Keratinocyte (primary cell): ENCODE measurements around the gene SLC35F2. TPM values are rescaled to one million over a fixed set of nuclear protein-coding genes. Genes with fewer than 3 reads are reported as not detected.

ENCODE experiments used
- DNase-seq: peaks from one replicate; pipeline ENCODE4 v3.0.0-alpha.2; 2011; ENCODE audit warnings: low read depth, missing footprints, low spot score
- FAIRE-seq: peaks from 2 replicates; lab custom pipeline; 2011; peaks lifted over from hg19 to GRCh38; lab: Jason Lieb, UNC
- H2AFZ ChIP-seq: 2 replicates; pipeline ENCODE4 v1.6.0; 2012; ENCODE audit warnings: low read length, control low read depth, inconsistent platforms; ENCODE audit not compliant: control insufficient read depth
- H3K27ac ChIP-seq: 2 replicates; pipeline ENCODE4 v1.5.1; 2011; ENCODE audit warnings: low read length; ENCODE audit not compliant: control insufficient read depth, insufficient read depth
- H3K27me3 ChIP-seq: 3 replicates; pipeline ENCODE4 v1.6.0; 2011; ENCODE audit warnings: low read length; ENCODE audit not compliant: control insufficient read depth, insufficient read depth; ENCODE audit errors: extremely low read depth
- H3K36me3 ChIP-seq, 2 experiments: 2 replicates in 1 of 2; 3 replicates in 1 of 2; pipeline ENCODE4 v1.5.1; 2011; ENCODE audit warnings: low read length in 2 of 2, mild to moderate bottlenecking in 1 of 2; ENCODE audit not compliant: control insufficient read depth in 2 of 2, insufficient read depth in 2 of 2; ENCODE audit errors: extremely low read depth in 1 of 2
- H3K4me1 ChIP-seq: 3 replicates; pipeline ENCODE4 v1.5.1; 2011; ENCODE audit warnings: low read length; ENCODE audit not compliant: control insufficient read depth, insufficient read depth; ENCODE audit errors: extremely low read depth
- H3K4me2 ChIP-seq: 3 replicates; pipeline ENCODE4 v1.6.0; 2011; ENCODE audit warnings: low read depth, low read length; ENCODE audit not compliant: control insufficient read depth, insufficient read depth; ENCODE audit errors: extremely low read depth
- H3K4me3 ChIP-seq, 3 experiments: fragments of 200-600 bp in 1 of 3; sonication (generic) in 1 of 3; 2 replicates in 2 of 3; 3 replicates in 1 of 3; pipeline ENCODE4 v1.5.1; 2011 to 2016; ENCODE audit warnings: low read length in 3 of 3, mild to moderate bottlenecking in 3 of 3, control low read depth in 2 of 3, inconsistent platforms in 1 of 3, low read depth in 1 of 3, mixed read lengths in 1 of 3, mixed run types in 1 of 3, moderate library complexity in 1 of 3; ENCODE audit not compliant: control insufficient read depth in 2 of 3, insufficient read depth in 2 of 3; ENCODE audit errors: extremely low read depth in 1 of 3
- H3K79me2 ChIP-seq: 2 replicates; pipeline ENCODE4 v1.6.0; 2012; ENCODE audit warnings: low read length; ENCODE audit not compliant: control insufficient read depth, insufficient read depth
- H3K9ac ChIP-seq: 3 replicates; pipeline ENCODE4 v1.6.0; 2011; ENCODE audit warnings: low read length; ENCODE audit not compliant: control insufficient read depth, insufficient read depth; ENCODE audit errors: extremely low read depth
- H3K9me1 ChIP-seq: 3 replicates; pipeline ENCODE4 v1.6.0; 2011; ENCODE audit warnings: low read length; ENCODE audit not compliant: control insufficient read depth, insufficient read depth; ENCODE audit errors: extremely low read depth
- H3K9me3 ChIP-seq: 2 replicates; pipeline ENCODE4 v1.5.1; 2012; ENCODE audit warnings: low read depth, low read length; ENCODE audit not compliant: control insufficient read depth
- H4K20me1 ChIP-seq: 3 replicates; pipeline ENCODE4 v1.6.0; 2011; ENCODE audit warnings: low read length; ENCODE audit not compliant: control insufficient read depth, insufficient read depth; ENCODE audit errors: extremely low read depth
- EZH2 ChIP-seq: IDR thresholded peaks from one replicate; pipeline ENCODE4 v1.6.1; 2012; ENCODE audit warnings: inconsistent platforms, mild to moderate bottlenecking, low read length, moderate library complexity
- dilution Hi-C: fragments of 300-500 bp; cut with MboI; formaldehyde crosslinking; loops from one replicate; pipeline ENCODE4 v1.7.0; 2020; ENCODE audit warnings: low sequenced_read_pairs; ENCODE audit not compliant: extremely low pct_ligation_motif_present
- polyA plus RNA-seq, 5 experiments: library from polyadenylated mRNA; depleted of rRNA in 3 of 5; stranded (reverse) in 3 of 5; stranded (forward) in 1 of 5; unstranded in 1 of 5; fragments of >200 nt; gene quantifications; 1 replicate in 1 of 5; 2 replicates in 3 of 5; 3 replicates in 1 of 5; pipeline versions ENCODE4 v1.2.1 to v1.2.3, GENCODE V29; 2011 to 2012; ENCODE audit warnings: missing spikeins in 2 of 5, low read depth in 1 of 5, low replicate concordance in 1 of 5
- TF ChIP-seq, protein P1 (sequence below), 3 experiments: IDR thresholded peaks in 1 of 3; conservative IDR thresholded peaks in 1 of 3; optimal IDR thresholded peaks in 1 of 3; 2 replicates in 2 of 3; 3 replicates in 1 of 3; pipeline versions ENCODE3 to v1.5.1; 2011; ENCODE audit warnings: low read length in 3 of 3, mild to moderate bottlenecking in 3 of 3, moderate library complexity in 2 of 3, control low read depth in 1 of 3, inconsistent platforms in 1 of 3; ENCODE audit not compliant: insufficient read depth in 2 of 3; ENCODE audit errors: extremely low read depth in 1 of 3

Gene SLC35F2
- polyA plus RNA-seq, 1 donor (not counting 4 experiments of a cell fraction or from before 2014, with no cell fraction given), result 47.2 TPM

- Histone ChIP-seq H3K4me2 (no peak overlapping the region), H3K27ac (no peak overlapping the region), H3K36me3 (no peaks in the 10 kb centered on the region), H4K20me1 (no peaks in the 10 kb centered on the region), H3K9me1 (no peaks in the 10 kb centered on the region), H3K4me1 (no peaks in the 10 kb centered on the region), H2AFZ (no peak overlapping the region), H3K9me3 (no peaks in the 10 kb centered on the region), H3K79me2 (no peaks in the 10 kb centered on the region), H3K9ac (no peak overlapping the region), H3K4me3 (no peak overlapping the region), H3K27me3 (no peaks in the 10 kb centered on the region)
- FAIRE-seq (no peak), DNase-seq (no peak)
- dilution Hi-C loops, result no loop called here
- TF ChIP-seq, protein P1, sequence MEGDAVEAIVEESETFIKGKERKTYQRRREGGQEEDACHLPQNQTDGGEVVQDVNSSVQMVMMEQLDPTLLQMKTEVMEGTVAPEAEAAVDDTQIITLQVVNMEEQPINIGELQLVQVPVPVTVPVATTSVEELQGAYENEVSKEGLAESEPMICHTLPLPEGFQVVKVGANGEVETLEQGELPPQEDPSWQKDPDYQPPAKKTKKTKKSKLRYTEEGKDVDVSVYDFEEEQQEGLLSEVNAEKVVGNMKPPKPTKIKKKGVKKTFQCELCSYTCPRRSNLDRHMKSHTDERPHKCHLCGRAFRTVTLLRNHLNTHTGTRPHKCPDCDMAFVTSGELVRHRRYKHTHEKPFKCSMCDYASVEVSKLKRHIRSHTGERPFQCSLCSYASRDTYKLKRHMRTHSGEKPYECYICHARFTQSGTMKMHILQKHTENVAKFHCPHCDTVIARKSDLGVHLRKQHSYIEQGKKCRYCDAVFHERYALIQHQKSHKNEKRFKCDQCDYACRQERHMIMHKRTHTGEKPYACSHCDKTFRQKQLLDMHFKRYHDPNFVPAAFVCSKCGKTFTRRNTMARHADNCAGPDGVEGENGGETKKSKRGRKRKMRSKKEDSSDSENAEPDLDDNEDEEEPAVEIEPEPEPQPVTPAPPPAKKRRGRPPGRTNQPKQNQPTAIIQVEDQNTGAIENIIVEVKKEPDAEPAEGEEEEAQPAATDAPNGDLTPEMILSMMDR (optimal IDR thresholded peaks at IDR 0.05 in 1 of 3, IDR thresholded peaks at IDR 0.05 in 1 of 3, conservative IDR thresholded peaks at IDR 0.05 in 1 of 3; ENCODE audit: extremely low read depth in 1 of 3, insufficient read depth in 2 of 3, low read length in 3 of 3), result peak; percentile 53 to 79 (median 75)
- TF ChIP-seq EZH2, result no peak
Measured at GRCh38 chr11:107741044-107741823, 117.4 kb downstream of the SLC35F2 start.

Other genes with a start within 250 kb of the SLC35F2 start
- gene SLN, start 146.7 kb downstream of the SLC35F2 start, polyA plus RNA-seq, result 0.09 to 0.12 TPM in 2 of 3 replicates, not detected in the other
- not detected in 3 replicates for gene RAB39A, start 69.7 kb upstream of the SLC35F2 start, polyA plus RNA-seq
- gene CUL5, start 150.1 kb upstream of the SLC35F2 start, polyA plus RNA-seq, result 10.9 to 15.1 TPM (median 11.6 TPM) in 3 replicates